Measurements from ENCODE around the gene EEPD1. TPM values are rescaled to one million over a fixed set of nuclear protein-coding genes. Genes with fewer than 3 reads are reported as not detected.
A peak's percentile ranks its signal among the peaks of the same experiment; 100 is the strongest.
"Not testable (repeated sequence)": the region's sequence is repeated elsewhere in the genome, so short reads cannot be mapped to it uniquely, and the experiment has no call there.

The EEPD1 gene
- total RNA-seq, 1 experiment from 2014 or later = 0.93 TPM

- DNase-seq = no peak
- Histone ChIP-seq H3K27ac (no peak overlapping the region), H3K4me1 (no peaks in the 10 kb centered on the region), H3K4me3 (no peak overlapping the region), H3K36me3 (no peaks in the 10 kb centered on the region), H3K9me3 (replicated peaks) (no peaks in the 10 kb centered on the region; the same call in 1 of the 2 replicates), H3K27me3 (0 out of 2 replicates have a peak, but pooled peaks cover 5% of the 10 kb centered on the region)
These were observed 11.7 kb upstream of the EEPD1 start for GRCh38 chr7:36141351-36141750.

- no peak overlapping the region for H3K4me3 ChIP-seq
- no peak for DNase-seq
- H3K27ac ChIP-seq = no peak overlapping the region
- H3K4me1 ChIP-seq = no peaks in the 10 kb centered on the region
- 0 out of 2 replicates have a peak, but pooled peaks cover 5% of the 10 kb centered on the region for H3K27me3 ChIP-seq
- no peaks in the 10 kb centered on the region for H3K36me3 ChIP-seq
- no peaks in the 10 kb centered on the region; the same call in 1 of the 2 replicates for H3K9me3 ChIP-seq (replicated peaks)
These were observed 11.2 kb upstream of the EEPD1 start for GRCh38 chr7:36141850-36142249.

- Histone ChIP-seq H3K27me3 (0 out of 2 replicates have a peak, but pooled peaks cover 5% of the 10 kb centered on the region), H3K27ac (no peak overlapping the region)
These were observed 8.9 kb upstream of the EEPD1 start for GRCh38 chr7:36144189-36144588.

GRCh38 chr7:36145686-36146085 lies 7.4 kb upstream of the EEPD1 start:
- Histone ChIP-seq H3K27ac (no peak overlapping the region), H3K36me3 (no peaks in the 10 kb centered on the region), H3K27me3 (0 out of 2 replicates have a peak, but pooled peaks cover 5% of the 10 kb centered on the region), H3K4me1 (no peaks in the 10 kb centered on the region), H3K4me3 (no peak overlapping the region), H3K9me3 (replicated peaks) (no peaks in the 10 kb centered on the region; the same call in 1 of the 2 replicates)
- no peak for DNase-seq

More at GRCh38 chr7:36144189-36144588, 8.9 kb upstream of the EEPD1 start:
- no peaks in the 10 kb centered on the region for H3K36me3 ChIP-seq
- no peaks in the 10 kb centered on the region; the same call in 1 of the 2 replicates for H3K9me3 ChIP-seq (replicated peaks)
- no peaks in the 10 kb centered on the region for H3K4me1 ChIP-seq
- no peak for DNase-seq
- no peak overlapping the region for H3K4me3 ChIP-seq

GRCh38 chr7:36147361-36147760 lies 5.7 kb upstream of the EEPD1 start:
- no peaks in the 10 kb centered on the region for H3K36me3 ChIP-seq
- H3K4me3 ChIP-seq = no peak overlapping the region

GRCh38 chr7:36148422-36149065 lies 4.5 kb upstream of the EEPD1 start:
- H3K27ac ChIP-seq = no peak overlapping the region

More at GRCh38 chr7:36147361-36147760, 5.7 kb upstream of the EEPD1 start:
- no peaks in the 10 kb centered on the region for H3K9me3 ChIP-seq (replicated peaks)
- H3K27me3 ChIP-seq = 0 out of 2 replicates have a peak, but pooled peaks cover 5% of the 10 kb centered on the region
- H3K4me1 ChIP-seq = 0 out of 2 replicates have a peak, but pooled peaks cover 2% of the 10 kb centered on the region
- no peak overlapping the region for H3K27ac ChIP-seq
- DNase-seq = no peak

GRCh38 chr7:36149240-36149639 lies 3.8 kb upstream of the EEPD1 start:
- H3K36me3 ChIP-seq; H3K27ac ChIP-seq; H3K9me3 ChIP-seq (replicated peaks); H3K4me1 ChIP-seq; DNase-seq; H3K27me3 ChIP-seq; H3K4me3 ChIP-seq: not testable (repeated sequence)

More at GRCh38 chr7:36148422-36149065, 4.5 kb upstream of the EEPD1 start:
- no peak for DNase-seq
- Histone ChIP-seq H3K9me3 (replicated peaks) (no peaks in the 10 kb centered on the region), H3K36me3 (no peaks in the 10 kb centered on the region), H3K27me3 (0 out of 2 replicates have a peak, but pooled peaks cover 5% of the 10 kb centered on the region), H3K4me3 (no peak overlapping the region), H3K4me1 (0 out of 2 replicates have a peak, but pooled peaks cover 2% of the 10 kb centered on the region)

GRCh38 chr7:36149694-36150452 lies 3.2 kb upstream of the EEPD1 start:
- Histone ChIP-seq H3K27ac (no peak overlapping the region), H3K9me3 (replicated peaks) (no peaks in the 10 kb centered on the region), H3K36me3 (no peaks in the 10 kb centered on the region), H3K27me3 (0 out of 2 replicates have a peak, but pooled peaks cover 5% of the 10 kb centered on the region), H3K4me1 (0 out of 2 replicates have a peak, but pooled peaks cover 2% of the 10 kb centered on the region), H3K4me3 (no peak overlapping the region)
- no peak for DNase-seq

GRCh38 chr7:36151921-36152755 lies 916 bp upstream of the EEPD1 start:
- H3K27me3 ChIP-seq = no peaks in the 10 kb centered on the region
- no peak for DNase-seq
- H3K27ac ChIP-seq = no peak overlapping the region
- 0 out of 2 replicates have a peak, but pooled peaks cover 2% of the 10 kb centered on the region for H3K4me1 ChIP-seq
- peak overlapping the region; percentile 65 for H3K4me3 ChIP-seq
- H3K9me3 ChIP-seq (replicated peaks) = no peaks in the 10 kb centered on the region
- H3K36me3 ChIP-seq = no peaks in the 10 kb centered on the region

- Histone ChIP-seq H3K9me3 (replicated peaks) (no peaks in the 10 kb centered on the region), H3K27ac (no peak overlapping the region), H3K4me3 (peak overlapping the region; percentile 65), H3K27me3 (no peaks in the 10 kb centered on the region), H3K36me3 (no peaks in the 10 kb centered on the region), H3K4me1 (0 out of 2 replicates have a peak, but pooled peaks cover 2% of the 10 kb centered on the region)
- DNase-seq = no peak
These were observed 580 bp downstream of the EEPD1 start for GRCh38 chr7:36153571-36154097.

GRCh38 chr7:36154255-36155212 lies 1.5 kb downstream of the EEPD1 start:
- H3K36me3 ChIP-seq = no peaks in the 10 kb centered on the region
- H3K9me3 ChIP-seq (replicated peaks) = no peaks in the 10 kb centered on the region
- H3K27ac ChIP-seq = no peak overlapping the region
- H3K4me3 ChIP-seq = no peak overlapping the region
- DNase-seq = no peak
- no peaks in the 10 kb centered on the region for H3K27me3 ChIP-seq
- 0 out of 2 replicates have a peak, but pooled peaks cover 2% of the 10 kb centered on the region for H3K4me1 ChIP-seq

GRCh38 chr7:36155811-36156361 lies 2.8 kb downstream of the EEPD1 start:
- DNase-seq = no peak
- Histone ChIP-seq H3K27ac (no peak overlapping the region), H3K4me1 (0 out of 2 replicates have a peak, but pooled peaks cover 2% of the 10 kb centered on the region), H3K36me3 (no peaks in the 10 kb centered on the region), H3K4me3 (no peak overlapping the region), H3K9me3 (replicated peaks) (no peaks in the 10 kb centered on the region), H3K27me3 (no peaks in the 10 kb centered on the region)
